HS-5 (cell line): ENCODE measurements around the gene PHC2.
A peak's percentile ranks its signal among the peaks of the same experiment; 100 is the strongest.

ENCODE experiments used
- DNase-seq: peaks from one replicate; pipeline ENCODE4 v3.0.0-alpha.2; 2012; ENCODE audit warnings: low read depth

PHC2 gene

DNA sequence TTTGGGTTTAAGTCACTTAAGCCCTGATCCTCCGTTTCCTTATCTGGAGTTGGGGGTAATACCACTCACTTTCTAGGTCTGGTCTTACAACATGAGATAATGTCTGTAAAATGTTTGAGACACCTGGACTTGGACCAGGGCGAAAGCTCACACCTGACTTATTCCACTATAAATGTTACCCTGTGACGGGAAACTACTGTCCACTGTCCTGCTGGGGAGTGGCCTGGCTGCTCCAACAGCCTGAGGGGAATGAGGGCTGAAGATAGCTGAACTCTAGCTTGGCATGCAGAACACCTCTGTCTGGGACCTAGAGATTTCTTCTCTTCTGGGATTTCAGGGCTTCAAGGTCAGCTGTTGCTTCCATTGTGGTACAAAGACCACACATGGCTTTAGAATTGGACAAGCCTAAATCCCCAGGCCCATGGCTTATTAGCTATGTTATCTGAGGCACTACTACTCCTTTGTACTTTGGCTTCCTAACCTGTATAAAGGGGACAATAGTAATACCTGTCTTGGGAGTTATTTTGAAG lies 100.5 kb downstream of the PHC2 start:
- no peak for DNase-seq

DNA sequence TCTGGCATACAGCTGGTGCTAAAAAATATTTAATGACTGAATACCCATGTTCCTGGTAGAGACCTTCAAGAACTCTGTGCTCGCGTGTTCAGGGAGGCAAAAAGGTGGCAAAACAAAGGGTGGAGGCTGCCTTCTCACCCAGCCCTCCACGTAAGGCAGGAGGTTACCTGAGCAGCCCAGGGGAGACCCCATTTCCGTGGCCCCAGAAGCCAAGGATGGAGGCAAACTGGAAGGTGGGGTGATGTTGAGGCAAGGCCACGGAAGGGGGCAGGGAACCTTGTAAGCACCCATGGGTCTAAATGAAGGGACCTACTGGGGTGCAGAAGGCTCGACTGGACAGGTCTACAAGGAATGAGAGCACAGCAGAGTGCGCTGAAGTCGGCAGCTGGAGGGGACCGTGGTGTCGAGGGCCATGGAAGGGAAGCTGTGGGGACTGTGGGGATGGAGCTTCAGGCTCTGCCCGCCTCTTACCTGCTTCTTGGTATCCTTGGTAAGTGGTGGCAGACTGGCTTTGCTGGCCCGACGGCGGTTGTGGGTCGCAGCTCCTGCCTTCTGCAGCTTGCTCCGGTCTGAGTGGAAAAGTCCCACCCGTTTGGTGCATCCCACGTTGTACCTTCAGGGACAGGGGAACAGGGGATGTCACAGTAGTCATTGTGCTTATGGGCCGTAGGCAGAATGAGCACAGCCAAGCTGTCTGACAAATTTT lies 101.1 kb downstream of the PHC2 start:
- DNase-seq: no peak

GRCh38 chr1:33328817-33329216 lies 102.1 kb downstream of the PHC2 start:
- DNase-seq: no peak

- peak; percentile 91 for DNase-seq
Measured at GRCh38 chr1:33327587-33328325, 103.1 kb downstream of the PHC2 start.

GRCh38 chr1:33326785-33327184 lies 104.1 kb downstream of the PHC2 start:
- DNase-seq: no peak

DNA sequence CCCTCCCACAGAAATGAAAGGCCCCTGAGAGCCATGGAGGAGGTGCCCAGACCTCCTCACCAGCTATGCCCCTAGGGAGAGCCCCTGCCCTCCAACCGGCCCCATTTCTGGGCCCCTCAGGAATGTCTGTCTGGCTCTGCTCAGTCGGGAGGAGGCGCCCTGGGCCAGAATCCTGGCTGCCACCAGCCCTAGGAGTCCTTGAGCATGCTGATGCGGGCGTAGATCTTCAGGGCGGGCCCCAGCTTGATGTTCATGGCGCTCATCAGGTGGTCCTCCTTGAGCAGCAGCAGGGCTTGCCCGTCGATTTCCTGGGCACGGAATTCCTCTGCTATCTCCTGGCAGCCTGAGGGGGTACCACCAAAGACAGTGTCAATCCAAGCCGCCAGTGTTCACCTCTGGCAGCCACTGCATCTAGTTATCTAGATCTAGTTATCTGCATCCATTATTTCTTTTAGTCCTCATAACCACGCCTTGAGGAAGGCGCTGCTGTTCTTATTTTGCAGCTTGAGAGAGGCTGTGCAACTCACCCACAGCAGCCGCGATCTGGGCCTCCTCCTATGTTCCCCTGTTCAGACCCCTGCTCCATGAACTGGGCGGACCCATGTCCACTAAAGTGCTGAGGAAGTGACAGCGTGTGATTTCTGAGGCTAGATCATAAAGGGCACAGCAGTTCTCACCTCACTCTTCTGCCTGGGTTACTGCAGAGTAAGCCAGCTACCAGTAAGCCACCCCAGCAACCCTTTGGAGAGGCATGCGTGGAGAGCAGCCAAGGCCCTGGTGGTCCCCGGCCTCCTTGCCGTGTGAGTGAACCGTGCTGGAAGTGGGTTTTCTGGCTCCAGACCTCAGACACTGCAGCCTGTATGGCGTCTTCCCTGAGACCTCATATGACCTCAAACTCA lies 106.0 kb downstream of the PHC2 start:
- no peak for DNase-seq

DNA sequence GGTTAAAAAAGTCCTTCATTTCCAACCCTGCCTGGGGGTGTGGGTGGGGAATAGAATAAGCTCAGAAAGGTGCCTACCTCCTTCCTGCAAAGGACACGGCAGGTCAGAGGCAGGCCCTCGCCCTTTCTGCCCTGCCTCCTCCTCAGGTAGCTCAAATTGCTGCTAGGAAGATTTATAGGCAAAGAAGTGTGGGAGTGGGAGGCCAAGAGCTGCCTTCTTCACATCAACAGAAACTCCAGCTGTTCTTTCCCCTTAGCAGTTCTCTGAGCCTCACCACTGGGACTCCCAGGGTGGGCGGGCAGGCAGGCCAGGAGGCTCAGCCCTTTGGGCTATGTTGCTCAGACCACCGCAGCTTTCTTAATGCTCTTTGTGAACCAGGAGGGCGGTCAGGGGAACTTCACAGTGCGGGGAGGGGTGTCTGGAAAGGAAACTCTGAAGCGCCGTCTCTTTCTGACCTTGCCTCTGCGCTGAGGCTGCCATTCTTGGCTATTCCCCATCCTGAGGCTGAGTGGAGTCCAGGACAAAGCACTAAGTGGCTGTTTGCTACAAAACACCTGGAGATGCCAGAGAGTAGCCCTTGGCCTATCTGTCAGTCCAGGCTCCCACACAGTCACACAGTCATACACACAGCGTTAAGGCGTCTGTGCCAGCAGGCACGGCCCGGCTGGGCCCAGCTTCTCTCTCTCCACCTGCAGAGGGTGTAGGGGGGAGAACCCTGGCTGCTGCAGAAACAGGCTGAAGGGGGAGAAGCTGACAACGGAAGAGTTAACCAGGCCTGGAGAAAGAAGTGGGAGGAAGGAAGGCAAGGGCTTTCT lies 107.0 kb downstream of the PHC2 start:
- DNase-seq: no peak

GRCh38 chr1:33322870-33323585 lies 107.9 kb downstream of the PHC2 start:
- no peak for DNase-seq

- DNase-seq: no peak
Measured at GRCh38 chr1:33322109-33322508, 108.8 kb downstream of the PHC2 start.

- DNase-seq: no peak
Measured at GRCh38 chr1:33321178-33321577, 109.7 kb downstream of the PHC2 start.

- no peak for DNase-seq
Measured at GRCh38 chr1:33320619-33321165, 110.2 kb downstream of the PHC2 start, which contains the start of gene A3GALT2. Gene A3GALT2 (minus strand): TSS chr1:33321098. CDS start chr1:33321098, 0 bp downstream.

DNA sequence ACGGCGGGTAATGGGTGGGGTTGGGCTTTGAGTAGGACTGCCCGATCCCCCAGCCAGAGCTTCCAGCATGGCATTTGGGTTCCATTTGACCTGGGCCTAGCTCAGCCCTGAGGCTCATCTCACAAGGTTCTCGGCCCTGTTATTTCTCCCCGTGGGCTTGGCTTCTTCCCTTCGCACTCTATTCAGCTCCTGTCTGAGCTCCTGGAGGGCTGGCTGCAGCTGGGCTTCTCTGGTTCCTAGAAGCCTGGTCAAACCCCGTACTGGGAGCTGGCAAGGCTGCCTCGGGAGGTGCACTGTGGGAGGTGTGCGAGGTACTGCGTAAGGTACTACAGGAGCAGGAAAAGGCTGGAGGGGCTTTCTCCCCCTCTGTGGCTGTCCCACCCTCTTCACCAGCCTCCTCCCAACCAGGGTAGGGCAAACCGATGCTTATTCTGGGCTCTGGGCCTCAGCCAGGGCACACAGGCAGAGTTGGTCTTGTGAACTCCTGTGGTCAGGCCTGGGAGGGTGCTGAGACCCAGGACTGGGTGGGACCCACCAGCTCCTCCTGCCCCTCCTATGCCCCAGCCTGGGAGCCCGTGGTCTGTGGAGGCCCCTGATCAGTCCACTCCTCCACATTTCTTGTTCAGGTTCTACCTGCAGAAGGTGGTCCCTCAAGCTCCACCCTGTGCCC lies 110.8 kb downstream of the PHC2 start:
- no peak for DNase-seq

- DNase-seq: no peak
Measured at GRCh38 chr1:33319186-33319948, 111.5 kb downstream of the PHC2 start.

DNA sequence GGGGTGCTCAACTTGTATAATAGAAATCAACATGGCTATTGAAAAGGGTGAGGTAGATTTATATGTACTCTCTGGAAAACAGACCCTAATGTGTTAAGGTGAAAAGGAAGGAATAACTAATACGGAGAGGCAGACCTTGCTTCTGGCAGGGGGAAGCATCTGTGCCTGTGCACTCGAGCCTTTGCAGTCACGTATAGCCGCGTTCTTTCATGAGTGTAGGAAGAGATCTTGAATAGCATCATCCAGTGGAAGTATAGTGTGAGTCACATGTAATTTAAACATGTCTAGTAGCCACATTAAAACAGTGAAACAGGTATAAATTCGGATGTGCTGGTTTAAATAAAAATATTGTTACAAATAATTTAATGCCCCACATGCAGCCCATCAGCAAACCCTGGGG lies 112.9 kb downstream of the PHC2 start:
- no peak for DNase-seq

DNA sequence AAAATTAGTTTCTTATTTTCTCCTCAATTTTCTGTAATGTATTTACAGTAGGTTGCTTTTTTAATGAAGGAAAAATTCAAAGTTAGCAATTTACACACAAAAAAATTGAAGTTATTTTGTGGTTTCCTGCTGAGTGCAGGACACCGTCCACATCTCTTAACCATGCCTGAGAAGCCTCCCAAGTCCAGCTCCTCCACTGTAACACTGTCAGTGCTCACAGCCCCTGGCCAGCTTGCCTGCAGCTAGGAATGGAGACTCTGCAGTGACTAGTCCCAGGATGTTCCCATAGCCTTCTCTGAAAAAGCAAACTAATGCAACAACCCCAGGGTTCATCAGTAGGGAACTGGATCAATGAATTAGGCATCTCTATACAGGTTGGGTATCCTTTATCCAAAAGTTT lies 113.5 kb downstream of the PHC2 start:
- no peak for DNase-seq

GRCh38 chr1:33316601-33317000 lies 114.3 kb downstream of the PHC2 start:
- DNase-seq: no peak

GRCh38 chr1:33314416-33314815 lies 116.5 kb downstream of the PHC2 start:
- no peak for DNase-seq

DNA sequence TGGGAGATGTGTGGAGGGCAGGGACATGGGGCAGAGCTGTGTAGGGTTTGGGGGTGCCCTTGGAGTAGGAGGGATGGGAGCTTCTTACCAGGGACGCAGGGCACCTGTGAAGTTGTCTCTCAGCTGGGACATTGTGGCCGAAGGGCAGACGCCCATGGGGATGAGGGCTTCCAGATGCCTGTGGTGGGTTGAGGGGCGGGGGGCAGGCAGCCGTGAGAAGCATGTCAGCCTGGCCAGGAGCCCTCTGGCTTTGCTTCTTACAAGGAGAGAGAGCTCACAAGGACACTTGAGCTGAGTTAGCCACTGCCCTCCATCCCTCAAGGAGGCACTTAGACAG lies 118.5 kb downstream of the PHC2 start:
- no peak for DNase-seq

DNA sequence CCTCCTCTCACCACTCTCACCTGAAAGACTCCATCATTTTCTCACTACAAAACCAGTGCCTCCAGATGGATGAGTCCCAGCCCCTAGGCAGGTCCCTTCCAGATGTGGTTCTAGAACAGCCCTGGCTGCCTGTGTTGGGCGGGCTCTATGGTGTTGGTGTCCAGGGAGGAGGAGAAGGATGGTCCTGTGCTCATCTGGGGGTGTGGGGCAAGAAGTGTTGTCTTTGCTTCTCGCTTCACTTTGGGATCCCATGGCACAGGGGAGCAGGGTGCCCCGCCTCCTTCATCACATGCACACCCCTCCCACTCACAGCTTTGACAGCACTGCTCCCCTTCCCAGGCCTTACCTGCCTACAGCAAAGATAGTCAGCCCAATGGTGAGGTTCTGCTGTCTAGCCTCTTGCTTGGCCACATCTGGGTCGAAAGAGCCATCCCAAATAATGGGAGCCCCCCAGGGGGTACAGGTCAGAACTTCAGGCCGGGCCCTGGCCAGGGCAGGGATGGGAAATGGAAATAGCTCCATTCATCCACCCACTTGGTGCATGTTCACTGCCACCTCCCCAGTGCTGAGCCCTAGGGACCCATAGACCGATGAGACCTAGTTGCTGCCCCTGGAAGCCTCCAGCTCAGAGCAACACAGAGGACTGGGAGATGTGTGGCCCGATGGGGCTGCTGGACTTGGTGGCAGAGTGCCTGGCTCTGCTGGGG lies 119.0 kb downstream of the PHC2 start:
- DNase-seq: no peak
